Stimulated activated CD4-positive, alpha-beta T cell treated with anti-CD3 and anti-CD28 coated beads, TNF-alpha, amount 100 ng/mL, for 24 hours (primary cell): ENCODE measurements around the gene ACTL6A.
A peak's percentile ranks its signal among the peaks of the same experiment; 100 is the strongest.
"Not testable (repeated sequence)": the region's sequence is repeated elsewhere in the genome, so short reads cannot be mapped to it uniquely, and the experiment has no call there.

Experiments used
- DNase-seq, 3 experiments: peaks; one replicate each; pipeline ENCODE4 v3.0.0-alpha.2; 2020; ENCODE audit warnings: low read depth in 3 of 3

Gene ACTL6A

GRCh38 chr3:179562591-179563270 is at the start of gene ACTL6A:
TSS of gene ACTL6A (plus strand) at chr3:179562926. CDS start at chr3:179563093, 167 bp downstream.
- peak; percentile 98 to 100 (median 99) for DNase-seq

GRCh38 chr3:179513862-179514261 is 48.9 kb upstream of the ACTL6A start:
- no peak for DNase-seq

- not testable (repeated sequence) for DNase-seq
Observed at GRCh38 chr3:179516461-179517251, 46.1 kb upstream of the ACTL6A start.

- no peak for DNase-seq
Observed at GRCh38 chr3:179526482-179526881, 36.2 kb upstream of the ACTL6A start.

GRCh38 chr3:179526989-179527391 is 35.7 kb upstream of the ACTL6A start:
- no peak for DNase-seq

- no peak for DNase-seq
Observed at GRCh38 chr3:179528772-179529171, 34.0 kb upstream of the ACTL6A start.

GRCh38 chr3:179531576-179531975 is 31.1 kb upstream of the ACTL6A start:
- no peak for DNase-seq

- DNase-seq = no peak
Observed at GRCh38 chr3:179533274-179533673, 29.5 kb upstream of the ACTL6A start.

GRCh38 chr3:179536256-179536655 is 26.5 kb upstream of the ACTL6A start:
- DNase-seq = no peak

- no peak for DNase-seq
Observed at GRCh38 chr3:179541094-179541493, 21.6 kb upstream of the ACTL6A start.

GRCh38 chr3:179541596-179541995 is 21.1 kb upstream of the ACTL6A start:
- no peak for DNase-seq

- no peak for DNase-seq
Observed at GRCh38 chr3:179542375-179542774, 20.4 kb upstream of the ACTL6A start.

- no peak for DNase-seq
Observed at GRCh38 chr3:179544981-179545645, 17.6 kb upstream of the ACTL6A start.

GRCh38 chr3:179546814-179547241 is 15.9 kb upstream of the ACTL6A start:
- DNase-seq = no peak

- no peak for DNase-seq
Observed at GRCh38 chr3:179551349-179552105, 11.2 kb upstream of the ACTL6A start.

GRCh38 chr3:179558742-179559364 is 3.9 kb upstream of the ACTL6A start:
- peak in 2 of 3 experiments; percentile 17 to 30 for DNase-seq

- no peak for DNase-seq
Observed at GRCh38 chr3:179560791-179561190, 1.9 kb upstream of the ACTL6A start.

- peak; percentile 41 to 64 (median 49) for DNase-seq
Observed at GRCh38 chr3:179563271-179563783, 601 bp downstream of the ACTL6A start.

- no peak for DNase-seq
Observed at GRCh38 chr3:179565496-179565895, 2.8 kb downstream of the ACTL6A start.

- DNase-seq = no peak
Observed at GRCh38 chr3:179580992-179581391, 18.3 kb downstream of the ACTL6A start.

- no peak for DNase-seq
Observed at GRCh38 chr3:179589143-179589542, 26.4 kb downstream of the ACTL6A start.
